HG03439 (cell line): Measurements from ENCODE around the gene DNAJC6.

Experiments
- ATAC-seq: cut with Tn5 transposase; IDR thresholded peaks from one replicate; pipeline ENCODE4 v1.9.1; 2021; ENCODE audit warnings: mild to moderate bottlenecking, moderate library complexity; ENCODE audit not compliant: unreplicated experiment

Gene DNAJC6

GRCh38 chr1:65459397-65459768 lies 150.0 kb downstream of the DNAJC6 start:
- ATAC-seq: no peak
